HepG2 (cell line): ENCODE data around the gene MRPS35. TPM values are rescaled to one million over a fixed set of nuclear protein-coding genes. Genes with fewer than 3 reads are reported as not detected.

ENCODE experiments used
- ATAC-seq: fragments of 200-7000 bp; cut with Tn5 transposase; 3 replicates; pipeline ENCODE4 v1.9.1; 2020; ENCODE audit warnings: mild to moderate bottlenecking, moderate library complexity
- BruUV-seq: library from RNA; stranded (reverse); fragments of 400-500 nt; replicated peaks from 2 replicates; lab custom pipeline; 2021; lab: Mats Ljungman, UMichigan
- CTCF ChIA-PET: fragments of 300-600 bp; formaldehyde crosslinking; extraction: SDS; loops from one replicate; lab custom pipeline; 2021; ENCODE audit warnings: low total read pairs, inconsistent platforms, low intra/inter-chr PET ratio; lab: Yijun Ruan, JAX
- POLR2A ChIA-PET: fragments of 350-600 bp; sonication (Branson Sonifier 250); formaldehyde crosslinking; loops from one replicate; lab custom pipeline; 2020; ENCODE audit warnings: antibody characterized with exemption, inconsistent platforms; lab: Yijun Ruan, JAX
- DNase-seq: peaks from one replicate; pipeline ENCODE4 v3.0.0-alpha.2; 2015; ENCODE audit warnings: low spot score
- FAIRE-seq: peaks from 3 replicates; lab custom pipeline; 2011; peaks lifted over from hg19 to GRCh38; lab: Jason Lieb, UNC
- H2AFZ ChIP-seq: one replicate; pipeline ENCODE4 v1.6.1; 2011; ENCODE audit warnings: low read length, inconsistent platforms
- H3K27ac ChIP-seq: fragments of 300-600 bp; 3 replicates; pipeline ENCODE4 v1.8.0; 2011; ENCODE audit warnings: mixed run types, mild to moderate bottlenecking, mixed read lengths, low read length, inconsistent platforms; ENCODE audit not compliant: insufficient read depth; ENCODE audit errors: extremely low read length
- H3K27me3 ChIP-seq, 2 experiments: fragments of 200-600 bp in 1 of 2; 2 replicates in 1 of 2; 3 replicates in 1 of 2; pipeline versions ENCODE4 v1.6.0 to v1.8.0; 2011; ENCODE audit warnings: low read length in 2 of 2, mild to moderate bottlenecking in 2 of 2, moderate library complexity in 2 of 2, inconsistent platforms in 1 of 2; ENCODE audit not compliant: insufficient read depth in 2 of 2, control insufficient read depth in 1 of 2
- H3K36me3 ChIP-seq, 2 experiments: fragments of 200-600 bp in 1 of 2; replicated peaks in 1 of 2; 2 replicates in 1 of 2; 3 replicates in 1 of 2; pipeline versions ENCODE4 v1.5.1 to v1.8.0; 2011; ENCODE audit warnings: low read length in 2 of 2, inconsistent platforms in 1 of 2; ENCODE audit not compliant: insufficient read depth in 2 of 2, control insufficient read depth in 1 of 2
- H3K4me1 ChIP-seq: 2 replicates; pipeline ENCODE4 v1.5.1; 2012; ENCODE audit warnings: low read length, inconsistent platforms; ENCODE audit not compliant: insufficient read depth
- H3K4me2 ChIP-seq: 2 replicates; pipeline ENCODE4 v1.6.0; 2011; ENCODE audit warnings: low read depth, low read length, inconsistent platforms
- H3K4me3 ChIP-seq, 3 experiments: fragments of 200-600 bp in 1 of 3; sonication (generic), shearing (Covaris generic) in 1 of 3; replicated peaks in 1 of 3; 2 replicates each; pipeline ENCODE4 v1.5.1; 2011 to 2016; ENCODE audit warnings: low read length in 3 of 3, inconsistent platforms in 2 of 3, low read depth in 2 of 3, mild to moderate bottlenecking in 2 of 3, control low read depth in 1 of 3, mixed read lengths in 1 of 3; ENCODE audit not compliant: insufficient read depth in 1 of 3
- H3K79me2 ChIP-seq: one replicate; pipeline ENCODE4 v1.6.1; 2011; ENCODE audit warnings: low read length, inconsistent platforms; ENCODE audit not compliant: insufficient read depth
- H3K9ac ChIP-seq: 2 replicates; pipeline ENCODE4 v1.6.0; 2011; ENCODE audit warnings: mild to moderate bottlenecking, low read depth, low read length, inconsistent platforms; ENCODE audit not compliant: insufficient read depth
- H3K9me3 ChIP-seq: 2 replicates; pipeline ENCODE4 v1.5.1; 2012; ENCODE audit warnings: mild to moderate bottlenecking, low read length
- H4K20me1 ChIP-seq: 2 replicates; pipeline ENCODE4 v1.6.0; 2011; ENCODE audit warnings: inconsistent platforms, mild to moderate bottlenecking, low read length, moderate library complexity; ENCODE audit not compliant: insufficient read depth
- ATF7-NPFF ChIP-seq: sonication (generic); formaldehyde crosslinking; IDR thresholded peaks from 2 replicates; pipeline ENCODE4 v1.8.1; 2023; ENCODE audit warnings: mild to moderate bottlenecking, low read depth, missing genetic modification reagents, moderate library complexity
- CSRNP1 ChIP-seq: sonication (generic); formaldehyde crosslinking; IDR thresholded peaks from 2 replicates; pipeline ENCODE4 v1.8.1; 2023; ENCODE audit warnings: mild to moderate bottlenecking, missing genetic modification reagents
- HINFP ChIP-seq: sonication (generic); formaldehyde crosslinking; IDR thresholded peaks from 2 replicates; pipeline ENCODE4 v1.4.0; 2020; ENCODE audit warnings: low read depth, mild to moderate bottlenecking, missing genetic modification reagents
- MTA3 ChIP-seq: sonication (generic); formaldehyde crosslinking; IDR thresholded peaks from 2 replicates; pipeline ENCODE4 v1.4.0; 2020; ENCODE audit warnings: missing genetic modification reagents
- NFIB ChIP-seq: sonication (generic); formaldehyde crosslinking; IDR thresholded peaks from 2 replicates; pipeline ENCODE4 v1.9.0; 2021; ENCODE audit warnings: missing genetic modification reagents, mild to moderate bottlenecking, borderline replicate concordance
- ZNF451 ChIP-seq: sonication (generic); formaldehyde crosslinking; IDR thresholded peaks from 2 replicates; pipeline ENCODE4 v1.5.0; 2020; ENCODE audit warnings: mild to moderate bottlenecking, missing genetic modification reagents
- ZNF460 ChIP-seq: sonication (generic); formaldehyde crosslinking; IDR thresholded peaks from 2 replicates; pipeline ENCODE4 v1.5.1; 2020; ENCODE audit warnings: missing genetic modification reagents, mild to moderate bottlenecking, borderline replicate concordance
- ZNF891 ChIP-seq: sonication (generic); formaldehyde crosslinking; IDR thresholded peaks from 2 replicates; pipeline ENCODE4 v1.5.0; 2020; ENCODE audit warnings: mild to moderate bottlenecking, missing genetic modification reagents
- WGBS: methylation state at CpG from one replicate; pipeline ENCODE4 v1.1.6; 2017; ENCODE audit warnings: low lambda C conversion rate; 5-methylcytosine and 5-hydroxymethylcytosine counted together
- in situ Hi-C: cut with HindIII; loops from 2 replicates; pipeline ENCODE4 v1.10.0; 2017; ENCODE audit warnings: low pct_unique_long_range_greater_than_20kb; ENCODE audit not compliant: extremely low pct_ligation_motif_present
- intact Hi-C: fragments of 100-400 bp; cut with micrococcal nuclease; formaldehyde crosslinking; loops from one replicate; pipeline ENCODE4 v1.10.0; 2022; ENCODE audit not compliant: unreplicated experiment
- polyA plus RNA-seq, 8 experiments: library from polyadenylated mRNA; depleted of rRNA in 3 of 8; stranded (reverse) in 7 of 8; unstranded in 1 of 8; fragments of >200 nt; fragmentation: Illumina TruSeq in 4 of 8; extraction: Trizol in 4 of 8; gene quantifications; 2 replicates each; pipeline versions ENCODE4 v1.2.1 to v1.2.3, GENCODE V29; 2011 to 2016; ENCODE audit warnings: low read depth in 4 of 8, missing spikeins in 1 of 8, mixed read lengths in 1 of 8; ENCODE audit not compliant: insufficient read depth in 1 of 8
- total RNA-seq, 5 experiments: library from RNA; depleted of rRNA; stranded (reverse); fragments of >200 nt; fragmentation: Illumina TruSeq; extraction: Trizol; gene quantifications; 2 replicates each; pipeline ENCODE4 v1.2.3, GENCODE V29; 2016; ENCODE audit warnings: low read depth in 1 of 5
- TF ChIP-seq, protein P1 (sequence below): sonication (generic); formaldehyde crosslinking; IDR thresholded peaks from 2 replicates; pipeline ENCODE4 v1.5.0; 2020; ENCODE audit warnings: missing genetic modification reagents, mild to moderate bottlenecking, borderline replicate concordance

Gene MRPS35
- total and polyA plus RNA-seq, 2 of the 13 experiments (the other 11 are each of a cell fraction or from before 2014, with no cell fraction given): 63.4 to 104 TPM

- Histone ChIP-seq H3K9ac (no peak overlapping the region), H2AFZ (no peak overlapping the region), H3K9me3 (no peaks in the 10 kb centered on the region), H4K20me1 (no peaks in the 10 kb centered on the region; the same call in 1 of the 2 replicates), H3K27ac (no peak overlapping the region), H3K4me1 (no peaks in the 10 kb centered on the region), H3K79me2 (peaks cover 1% of the 10 kb centered on the region), H3K27me3 (no peaks in the 10 kb centered on the region), H3K36me3 (peaks cover 8 to 54% of the 10 kb centered on the region in 2 experiments), H3K4me2 (no peak overlapping the region), H3K4me3 (no peak overlapping the region)
- TF ChIP-seq ATF7-NPFF (CRISPR knock-in tag) (no peak), MTA3 (CRISPR knock-in tag) (no peak), ZNF891 (CRISPR knock-in tag) (no peak), HINFP (CRISPR knock-in tag) (no peak), ZNF460 (CRISPR knock-in tag) (no peak), ZNF451 (CRISPR knock-in tag) (no peak), NFIB (no peak), CSRNP1 (CRISPR knock-in tag) (no peak)
- TF ChIP-seq, protein P1, sequence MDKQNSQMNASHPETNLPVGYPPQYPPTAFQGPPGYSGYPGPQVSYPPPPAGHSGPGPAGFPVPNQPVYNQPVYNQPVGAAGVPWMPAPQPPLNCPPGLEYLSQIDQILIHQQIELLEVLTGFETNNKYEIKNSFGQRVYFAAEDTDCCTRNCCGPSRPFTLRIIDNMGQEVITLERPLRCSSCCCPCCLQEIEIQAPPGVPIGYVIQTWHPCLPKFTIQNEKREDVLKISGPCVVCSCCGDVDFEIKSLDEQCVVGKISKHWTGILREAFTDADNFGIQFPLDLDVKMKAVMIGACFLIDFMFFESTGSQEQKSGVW (CRISPR knock-in tag): no peak
- in situ Hi-C loops: no loop called here
- DNase-seq (no peak), FAIRE-seq (no peak), ATAC-seq (no peak)
- intact Hi-C loops: no loop called here
- 86% methylated on average over 1 of the region's 1 CpG for WGBS
- POLR2A ChIA-PET: no interaction called here
- BruUV-seq: no TSS peak
- CTCF ChIA-PET: no interaction called here
Observed at GRCh38 chr12:27723212-27723611, 12.6 kb downstream of the MRPS35 start.
